ENCODE data around the gene KCNN1.
A peak's percentile ranks its signal among the peaks of the same experiment; 100 is the strongest.

Gene KCNN1

GRCh38 chr19:17997969-17998826 lies 31.3 kb downstream of the KCNN1 start:
- peak; percentile 33 for TF ChIP-seq CTCF (IDR thresholded peaks at IDR 0.05; ENCODE audit: borderline replicate concordance, control extremely low read depth, extremely low read depth, insufficient read depth, missing control alignments)
- in situ Hi-C loops (cut with MboI; ENCODE audit: low sequenced_read_pairs, unreplicated experiment): no loop called here
- no peak for DNase-seq (ENCODE audit: low spot score)

- no peak for TF ChIP-seq CTCF (IDR thresholded peaks at IDR 0.05; ENCODE audit: borderline replicate concordance, control extremely low read depth, extremely low read depth, insufficient read depth, missing control alignments)
- DNase-seq (ENCODE audit: low spot score): no peak
- in situ Hi-C loops (cut with MboI; ENCODE audit: low sequenced_read_pairs, unreplicated experiment): no loop called here
Measured at GRCh38 chr19:17998827-17999150, 31.9 kb downstream of the KCNN1 start.

- no peak for DNase-seq (ENCODE audit: low spot score)
- in situ Hi-C loops (cut with MboI; ENCODE audit: low sequenced_read_pairs, unreplicated experiment): no loop called here
- no peak for TF ChIP-seq CTCF (IDR thresholded peaks at IDR 0.05; ENCODE audit: borderline replicate concordance, control extremely low read depth, extremely low read depth, insufficient read depth, missing control alignments)
Measured at GRCh38 chr19:17999684-18000479, 33.0 kb downstream of the KCNN1 start.

GRCh38 chr19:18000480-18000914 lies 33.6 kb downstream of the KCNN1 start:
- in situ Hi-C loops (cut with MboI; ENCODE audit: low sequenced_read_pairs, unreplicated experiment): no loop called here

GRCh38 chr19:18000915-18001776 lies 34.2 kb downstream of the KCNN1 start:
- in situ Hi-C loops (cut with MboI; ENCODE audit: low sequenced_read_pairs, unreplicated experiment): no loop called here
- no peak for TF ChIP-seq CTCF (IDR thresholded peaks at IDR 0.05; ENCODE audit: borderline replicate concordance, control extremely low read depth, extremely low read depth, insufficient read depth, missing control alignments)
- peak; percentile 91 for DNase-seq (ENCODE audit: low spot score)

More at GRCh38 chr19:18000480-18000914, 33.6 kb downstream of the KCNN1 start:
- no peak for DNase-seq (ENCODE audit: low spot score)
- no peak for TF ChIP-seq CTCF (IDR thresholded peaks at IDR 0.05; ENCODE audit: borderline replicate concordance, control extremely low read depth, extremely low read depth, insufficient read depth, missing control alignments)

GRCh38 chr19:18001777-18002345 lies 35.0 kb downstream of the KCNN1 start:
- in situ Hi-C loops (cut with MboI; ENCODE audit: low sequenced_read_pairs, unreplicated experiment): no loop called here

More at GRCh38 chr19:18001777-18002345, 35.0 kb downstream of the KCNN1 start:
- no peak for TF ChIP-seq CTCF (IDR thresholded peaks at IDR 0.05; ENCODE audit: borderline replicate concordance, control extremely low read depth, extremely low read depth, insufficient read depth, missing control alignments)
- no peak for DNase-seq (ENCODE audit: low spot score)
